ENCODE data around the gene ETFB. TPM values are rescaled to one million over a fixed set of nuclear protein-coding genes. Genes with fewer than 3 reads are reported as not detected.

ETFB gene
- total RNA-seq, 2 donors from 2014 or later: 44.4 to 50.8 TPM

DNA sequence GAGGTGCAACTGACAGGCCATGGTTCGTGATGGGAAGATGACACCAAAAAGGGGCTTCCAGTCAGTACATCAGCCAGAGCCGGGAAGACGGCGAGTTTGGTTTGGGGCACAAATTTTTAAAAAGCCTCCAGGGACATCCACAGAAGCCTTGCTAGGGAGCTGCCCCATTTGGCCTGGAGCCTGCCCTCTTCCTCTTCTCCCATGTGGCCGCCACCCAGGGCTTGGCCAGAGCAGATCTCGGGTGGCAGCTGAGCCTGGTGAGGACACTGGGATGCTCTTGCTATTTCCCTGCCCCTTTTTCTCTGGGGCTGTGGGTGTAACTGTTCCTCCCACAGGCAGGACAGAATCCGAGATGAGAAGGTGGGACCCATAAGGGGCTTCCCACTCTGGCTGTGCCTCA lies 8.2 kb downstream of the ETFB start:
- intact Hi-C loops (cut with DNase I): loop anchor here in 1 of 2 donors (2.0 kb wide), 1 partner anchor 15 kb away; the partner anchor contains the start of gene VSIG10L

DNA sequence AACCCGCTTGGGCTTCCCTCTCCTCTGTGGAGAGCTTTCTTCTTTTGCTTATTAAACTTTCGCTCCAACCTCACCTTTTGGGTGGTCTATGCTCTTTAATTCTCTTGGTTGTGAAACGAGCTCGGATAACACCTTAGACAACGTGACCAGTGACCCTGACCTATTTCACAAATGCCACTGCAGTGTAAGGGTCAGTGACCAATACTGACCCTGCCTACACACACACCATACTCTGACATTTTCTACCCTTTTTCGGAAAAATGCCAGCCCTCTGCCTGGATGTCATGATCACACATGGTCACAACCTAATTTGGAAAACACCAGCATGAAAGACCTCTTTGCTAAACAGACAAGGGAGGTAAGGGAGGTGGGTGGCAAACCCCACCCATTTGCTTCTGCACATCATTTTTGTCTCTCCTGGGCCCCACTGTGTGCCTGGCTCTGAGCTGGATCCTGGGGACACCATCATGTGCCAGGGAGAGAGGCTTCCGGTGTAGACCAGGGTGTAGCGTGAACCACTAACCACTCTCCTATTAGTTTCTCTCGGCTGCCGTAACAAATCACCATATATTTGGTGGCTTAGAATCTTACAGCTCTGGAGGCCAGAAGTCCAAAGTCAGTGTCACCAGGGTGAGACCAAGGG lies 9.9 kb downstream of the ETFB start:
- DNase-seq (ENCODE audit: low spot score): no peak
- intact Hi-C loops (cut with DNase I): loop anchor here in 1 of 2 donors (2.0 kb wide), 1 partner anchor 13 kb away; the partner anchor contains the start of gene VSIG10L

More for the DNA sequence above, 8.2 kb downstream of the ETFB start:
- no peak for DNase-seq (ENCODE audit: low spot score)

DNA sequence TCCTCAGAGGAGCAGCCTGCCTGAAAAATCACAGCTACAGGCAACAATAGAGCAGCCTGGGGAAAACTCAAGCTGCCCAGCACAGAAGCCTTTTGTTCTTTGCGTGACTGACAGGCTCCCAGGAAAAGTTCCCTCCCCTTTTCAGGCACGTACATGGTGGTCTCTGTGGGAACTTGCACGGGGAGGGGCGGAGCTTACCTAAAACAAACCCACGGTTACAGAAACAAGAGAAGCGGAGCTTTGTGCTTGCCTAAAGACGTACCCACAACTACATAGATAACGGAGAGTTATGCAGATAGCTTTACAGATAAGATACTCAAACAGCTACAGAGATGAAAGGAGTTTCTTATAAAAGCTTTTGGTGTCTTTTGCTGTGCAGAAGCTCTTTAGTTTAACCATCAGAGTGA lies 11.4 kb downstream of the ETFB start:
- intact Hi-C loops (cut with DNase I): no loop called here
- no peak for DNase-seq (ENCODE audit: low spot score)

DNA sequence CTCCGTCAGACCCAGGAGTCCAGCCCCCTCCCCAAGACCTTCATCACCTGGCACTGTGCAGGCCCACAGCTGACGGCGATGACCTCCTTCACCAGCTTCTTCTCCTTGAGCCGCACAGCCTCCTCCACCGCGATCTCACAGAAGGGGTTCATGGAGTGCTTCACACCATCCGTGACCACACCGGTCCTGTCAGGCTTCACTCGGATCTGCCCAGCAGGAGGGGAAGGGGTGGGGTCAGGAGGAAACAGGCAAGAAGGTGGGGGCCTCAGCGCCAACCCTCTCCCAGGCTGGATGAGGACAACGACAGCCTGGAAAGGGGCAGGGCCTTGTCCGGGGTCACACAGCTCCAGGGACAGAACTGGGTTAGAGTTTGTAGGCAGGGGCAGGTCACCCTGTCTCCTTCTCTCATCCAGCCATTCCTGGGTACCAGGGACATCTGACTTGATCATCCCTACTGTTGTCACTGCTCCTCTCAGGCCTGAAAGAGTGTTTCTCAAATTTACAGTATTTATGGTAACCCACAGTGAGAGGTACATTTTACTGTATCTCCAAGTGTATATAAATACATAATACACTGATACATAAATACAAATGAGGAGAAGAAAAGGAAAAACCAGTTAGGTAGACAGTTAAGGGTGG lies 12.0 kb downstream of the ETFB start:
- no peak for DNase-seq (ENCODE audit: low spot score)
- intact Hi-C loops (cut with DNase I): no loop called here

DNA sequence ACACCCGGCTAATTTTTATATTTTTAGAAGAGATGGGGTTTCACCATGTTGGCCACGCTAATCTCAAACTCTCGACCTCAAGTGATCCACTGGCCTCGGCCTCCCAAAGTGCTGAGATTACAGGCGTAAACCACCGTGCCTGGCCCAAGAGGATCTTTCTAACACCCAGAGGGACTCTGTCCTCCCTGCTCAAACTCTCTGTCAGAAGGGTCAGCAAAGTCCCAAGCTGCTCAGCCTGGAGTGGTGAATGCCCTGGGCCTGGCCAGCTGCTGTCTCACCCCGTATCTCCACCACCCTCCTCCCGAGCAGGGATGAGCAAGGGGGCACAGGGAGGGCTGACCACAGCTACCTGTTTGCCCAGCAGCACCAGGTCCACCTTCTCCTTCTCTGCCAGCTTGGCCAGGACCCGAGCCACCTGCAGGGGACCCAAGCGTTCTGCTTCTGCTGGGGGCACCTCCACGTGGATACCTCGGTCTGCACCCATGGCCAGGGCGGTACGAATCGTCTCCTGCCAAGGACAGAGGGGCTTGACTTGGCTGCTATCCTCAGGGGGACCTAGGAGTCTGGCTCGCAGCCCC lies 13.3 kb downstream of the ETFB start:
- DNase-seq (ENCODE audit: low spot score): no peak
- intact Hi-C loops (cut with DNase I): no loop called here

DNA sequence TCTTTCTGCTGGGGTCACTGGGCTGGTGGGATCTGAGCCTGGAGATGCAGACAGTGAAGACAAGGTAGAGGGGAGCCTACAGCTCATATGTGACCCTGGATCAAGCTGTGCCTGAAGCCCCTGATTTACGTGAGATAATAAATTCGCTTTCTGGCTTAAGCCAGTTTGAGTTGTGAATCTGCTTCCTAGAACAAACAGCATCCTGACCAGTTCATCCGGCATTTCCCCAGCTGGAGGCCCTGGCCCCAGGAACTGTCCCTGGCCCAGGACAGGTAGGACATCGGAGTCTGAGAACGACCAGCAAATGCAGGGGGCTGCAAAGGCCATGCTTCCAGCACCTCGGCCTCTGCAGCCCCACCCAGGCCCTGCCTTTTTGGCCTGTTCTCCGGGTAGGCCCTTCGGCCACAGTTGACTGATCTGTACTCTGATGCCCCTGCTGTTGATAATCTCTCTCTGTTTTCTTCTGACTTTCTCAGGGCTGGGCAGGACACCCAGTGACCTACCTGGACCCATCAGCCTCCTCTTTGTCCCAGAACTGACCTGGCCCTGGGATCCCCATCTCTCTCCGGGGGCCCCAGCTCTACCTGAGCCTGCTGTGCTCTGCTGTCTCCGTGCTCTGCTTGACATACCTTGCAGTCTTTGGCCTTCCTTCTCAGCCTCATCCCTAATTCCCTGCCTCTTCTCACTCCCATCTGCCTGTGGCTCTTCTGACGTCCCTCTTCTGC lies 14.8 kb downstream of the ETFB start:
- DNase-seq (ENCODE audit: low spot score): no peak
- intact Hi-C loops (cut with DNase I): no loop called here

DNA sequence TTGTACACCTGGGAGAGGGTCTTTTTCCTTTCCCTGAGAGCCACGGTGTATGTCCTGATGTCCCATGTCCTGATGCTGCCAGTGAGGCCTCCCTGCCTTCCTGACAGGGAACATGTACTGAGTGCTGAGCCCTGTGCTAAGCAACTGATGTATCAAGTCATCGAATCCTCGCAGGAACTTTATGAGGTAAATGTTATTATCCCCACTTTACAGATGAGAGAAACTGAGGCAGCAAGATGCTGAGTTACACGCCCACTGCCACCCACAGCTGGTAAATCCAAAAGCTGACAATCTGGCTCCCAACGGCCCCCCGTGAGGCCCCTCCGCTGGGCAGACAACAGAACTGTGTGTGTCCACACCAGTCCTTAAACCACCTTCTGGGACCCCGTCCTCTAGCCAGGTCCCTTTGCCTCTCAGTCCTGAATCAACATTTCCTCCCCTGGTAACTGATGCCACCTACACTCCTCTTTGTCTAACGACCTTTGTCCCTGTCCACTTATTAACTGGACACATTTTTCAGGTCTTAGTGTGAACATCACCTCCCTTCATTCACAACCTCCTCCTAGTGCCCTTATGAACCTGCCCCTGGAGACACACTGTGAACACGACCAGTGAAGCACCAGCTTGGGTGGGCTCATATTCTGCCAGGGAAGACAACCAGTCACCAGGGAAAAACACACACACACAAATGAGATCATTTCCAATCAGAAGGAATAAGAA lies 18.8 kb downstream of the ETFB start:
- intact Hi-C loops (cut with DNase I): no loop called here
- DNase-seq (ENCODE audit: low spot score): no peak

DNA sequence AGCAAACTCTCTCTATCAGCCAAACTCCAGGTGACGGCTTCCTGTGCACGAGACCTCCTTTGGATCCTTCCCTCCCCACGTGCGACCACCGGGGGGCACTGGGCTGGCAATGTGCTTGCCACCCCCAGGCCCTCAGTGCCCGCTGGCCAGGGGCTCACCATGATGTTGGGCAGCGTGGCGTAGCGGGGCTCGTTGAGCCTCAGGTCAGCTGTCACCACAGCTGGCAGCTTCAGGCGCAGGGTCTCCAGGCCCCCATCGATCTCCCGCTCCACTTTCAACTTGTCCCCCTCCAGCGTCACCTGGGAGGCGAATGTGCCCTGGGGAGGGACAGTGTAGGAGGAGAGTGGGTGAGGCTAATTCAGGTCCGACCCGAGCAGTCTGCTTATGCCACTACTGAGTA lies 19.4 kb downstream of the ETFB start:
- intact Hi-C loops (cut with DNase I): no loop called here

DNA sequence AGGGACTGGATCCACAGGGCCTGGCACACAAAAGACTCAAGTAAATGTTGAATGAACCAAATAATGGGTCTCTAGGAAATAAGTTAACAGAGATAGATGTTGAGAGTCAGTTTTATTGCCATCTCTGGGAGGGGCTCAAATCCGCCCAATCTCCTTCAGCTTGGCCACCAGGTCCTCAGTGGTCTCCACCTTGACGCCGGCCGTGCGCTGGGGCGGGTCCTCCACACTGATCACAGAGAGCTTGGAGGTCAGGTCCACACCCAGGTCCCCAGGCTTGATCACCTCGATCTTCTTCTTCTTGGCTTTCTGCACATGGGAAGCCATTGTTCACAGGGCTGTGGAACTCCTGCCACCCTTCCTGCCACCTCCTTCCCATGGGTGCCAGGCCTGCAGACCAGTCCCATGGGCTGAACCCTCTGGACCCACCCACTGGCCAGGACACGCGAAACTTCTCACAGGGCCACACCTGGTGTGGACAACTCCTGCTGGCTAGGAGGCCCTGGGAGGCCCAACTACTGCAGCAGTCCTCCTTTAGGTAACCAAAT lies 21.0 kb downstream of the ETFB start:
- intact Hi-C loops (cut with DNase I): no loop called here

More for the DNA sequence above, 19.4 kb downstream of the ETFB start:
- no peak for DNase-seq (ENCODE audit: low spot score)

DNA sequence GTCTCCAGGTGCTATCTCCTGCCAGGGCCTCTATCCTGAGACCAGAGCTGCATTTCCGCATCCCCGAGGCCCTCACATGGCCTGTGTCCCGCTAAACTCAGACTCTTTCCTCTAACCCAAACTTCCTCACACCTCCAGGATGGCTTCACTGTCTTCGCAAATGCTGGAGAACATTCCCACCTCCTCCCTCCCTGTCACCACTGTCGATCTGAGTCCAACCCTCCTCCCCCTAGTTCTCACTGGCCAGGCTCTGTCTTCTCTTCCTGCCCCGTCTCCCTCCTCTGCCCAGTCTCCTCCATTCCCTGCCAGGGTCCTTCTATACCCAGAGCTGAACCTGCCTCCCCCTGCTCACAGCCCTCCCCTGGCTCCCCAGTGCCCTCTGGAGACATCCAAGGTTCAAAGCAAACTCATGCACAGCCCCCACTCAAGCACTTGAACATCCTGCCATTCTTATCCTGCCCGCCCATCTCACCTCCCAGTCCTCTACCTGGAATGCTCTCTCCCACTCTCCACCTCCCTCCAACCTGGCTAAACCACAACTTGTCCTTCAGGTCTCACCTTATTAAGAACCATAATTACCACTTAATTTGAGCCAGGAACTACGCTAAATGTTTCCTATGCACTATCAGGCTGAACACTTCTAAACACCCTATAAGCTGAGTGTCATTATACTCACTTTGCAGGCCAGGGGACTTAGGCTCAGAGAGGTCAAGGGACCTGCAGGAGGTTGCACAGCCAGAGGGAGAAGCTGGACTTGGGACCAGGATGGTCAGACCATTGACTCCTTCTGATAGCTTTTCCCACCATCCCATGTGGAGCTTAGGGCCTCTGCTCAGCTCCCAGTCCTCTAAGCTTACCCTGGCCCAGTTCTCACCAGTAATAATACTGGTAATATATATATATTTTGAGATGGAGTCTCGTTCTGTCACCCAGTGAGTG lies 23.3 kb downstream of the ETFB start:
- intact Hi-C loops (cut with DNase I): loop anchor here in 1 of 2 donors (2.0 kb wide), 1 partner anchor 14 kb away; no protein-coding TSS in a partner anchor

More for the DNA sequence above, 21.0 kb downstream of the ETFB start:
- DNase-seq (ENCODE audit: low spot score): no peak

DNA sequence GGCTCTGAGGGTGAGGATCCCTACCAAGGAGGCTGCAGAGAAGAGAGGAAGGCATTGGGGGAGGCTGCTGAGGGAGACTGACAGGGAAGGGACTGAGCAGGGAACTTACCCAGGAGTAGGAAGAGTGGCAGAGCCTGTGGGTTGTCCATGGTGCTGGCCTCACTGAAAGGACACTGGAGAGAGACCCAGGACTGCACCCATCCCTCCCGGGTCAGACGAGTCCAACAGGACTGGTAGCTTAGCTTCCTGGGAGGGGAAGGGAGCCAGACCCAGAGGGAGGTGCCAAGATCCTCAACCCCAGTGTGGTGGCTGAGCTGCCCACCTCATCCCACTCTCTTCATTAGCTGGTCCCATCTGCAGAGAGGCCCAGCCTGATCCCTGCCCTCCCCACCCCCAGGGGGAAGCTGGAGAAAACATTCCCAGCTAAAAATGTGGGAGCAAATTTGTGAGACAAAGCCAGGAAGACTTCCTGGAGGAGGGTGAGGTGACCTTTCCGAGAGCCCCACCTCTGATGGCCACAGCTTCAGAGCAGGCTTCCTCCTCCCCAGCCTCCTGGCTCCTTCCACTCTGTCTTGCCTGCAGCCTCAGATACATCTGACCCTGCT lies 24.1 kb downstream of the ETFB start, which contains the start of gene VSIG10L:
VSIG10L (minus strand) TSS at position 164 of the 605 bp plus-strand sequence; CDS start at position 149, 15 bp downstream.
- intact Hi-C loops (cut with DNase I): loop anchor here in 1 of 2 donors (2.0 kb wide), 1 partner anchor 15 kb away; no protein-coding TSS in a partner anchor
- DNase-seq (ENCODE audit: low spot score): no peak

More for the DNA sequence above, 23.3 kb downstream of the ETFB start:
- DNase-seq (ENCODE audit: low spot score): no peak

DNA sequence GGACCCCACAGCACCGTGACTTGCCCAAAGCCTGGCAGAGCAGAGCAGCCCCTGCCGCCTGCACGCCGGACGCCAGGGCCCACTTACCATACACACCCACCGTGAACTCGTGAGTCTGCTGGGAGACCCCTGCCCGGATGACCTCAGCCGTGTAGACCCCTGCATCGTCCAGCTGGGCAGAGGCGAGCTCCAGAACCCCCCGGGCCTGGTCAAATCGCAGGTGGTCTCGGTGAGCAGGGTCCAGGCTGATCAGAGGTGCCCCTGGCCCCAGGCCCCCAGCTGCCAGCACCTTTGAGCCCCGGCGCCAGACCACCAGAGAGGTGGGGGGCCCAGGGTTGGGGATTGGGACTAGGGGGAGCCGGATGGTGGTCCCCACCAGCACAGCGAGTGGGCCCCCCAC lies 25.1 kb downstream of the ETFB start:
- no peak for DNase-seq (ENCODE audit: low spot score)
- intact Hi-C loops (cut with DNase I): no loop called here

DNA sequence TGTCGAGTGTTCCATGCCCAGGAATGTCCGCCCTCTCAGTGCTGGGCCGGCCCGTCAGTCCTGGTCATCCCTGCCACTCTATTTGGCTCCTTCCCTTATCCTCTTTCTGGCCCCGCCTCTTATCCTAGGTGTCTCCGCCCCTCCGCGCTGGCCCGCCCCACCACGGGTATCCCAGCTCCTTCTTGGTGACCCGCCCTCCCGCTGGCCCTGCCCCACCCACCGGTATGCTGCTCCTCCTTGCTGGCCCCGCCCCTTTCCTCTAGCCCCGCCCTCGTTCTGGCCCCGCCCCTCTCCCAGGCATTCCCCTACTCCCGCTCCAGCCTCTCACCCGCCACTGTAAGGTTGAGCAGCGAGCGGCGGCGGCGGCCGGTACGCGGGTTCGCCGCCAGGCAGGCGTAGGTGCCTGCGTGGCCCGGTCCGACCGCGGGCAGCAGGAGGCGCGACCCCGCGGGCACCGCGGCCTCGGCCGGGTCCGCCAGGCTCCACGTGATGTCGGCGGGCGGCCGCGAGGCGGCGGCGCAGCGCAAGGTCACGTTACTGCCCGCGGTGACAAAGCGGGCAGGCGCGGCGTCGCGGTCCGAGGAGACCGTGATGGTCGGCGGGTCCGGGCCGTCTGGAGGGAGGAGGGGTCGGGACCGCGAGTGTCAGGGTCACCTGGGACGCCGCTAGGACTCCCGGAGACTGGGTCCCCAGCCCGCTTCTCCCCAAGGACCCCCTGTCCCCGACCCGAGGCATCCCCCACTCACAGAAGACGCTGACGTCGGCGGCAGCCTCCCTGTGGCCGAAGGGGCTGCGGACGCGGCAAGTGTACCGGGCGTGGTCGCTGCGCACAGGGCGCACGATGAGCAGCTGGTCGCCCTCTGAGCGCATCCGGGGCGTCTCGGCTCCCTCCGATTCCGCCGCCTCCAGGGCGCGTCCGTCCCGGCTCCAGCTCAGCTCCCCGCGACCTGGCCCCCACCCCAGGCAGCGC lies 26.2 kb downstream of the ETFB start:
- DNase-seq (ENCODE audit: low spot score): peak; percentile 100
- intact Hi-C loops (cut with DNase I): loop anchor here in 1 of 2 donors (5.0 to 10.0 kb wide), 2 partner anchors 55 to 97 kb away; partner anchors contain the start of gene C19orf84

DNA sequence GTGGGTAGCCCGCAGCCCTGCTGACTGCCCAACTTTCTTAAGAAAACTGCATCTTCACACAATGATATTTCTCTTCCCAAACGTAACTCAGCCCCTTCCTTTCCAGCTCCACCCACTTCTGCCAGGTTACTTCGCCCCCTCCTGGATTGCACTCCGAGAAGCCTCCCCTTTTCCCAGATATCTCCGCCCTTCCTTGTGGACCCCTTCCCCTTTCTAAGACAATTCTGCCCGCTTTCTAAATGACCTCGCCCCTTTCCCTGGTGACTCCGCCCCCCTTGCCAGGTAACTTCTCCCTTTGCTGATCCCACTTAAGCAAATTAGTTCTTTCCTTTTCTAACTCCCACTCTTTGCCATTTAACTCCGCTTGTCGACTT lies 26.9 kb downstream of the ETFB start:
- intact Hi-C loops (cut with DNase I): loop anchor here in 1 of 2 donors (5.0 to 10.0 kb wide), 2 partner anchors 56 to 98 kb away; partner anchors contain the start of gene C19orf84
- DNase-seq (ENCODE audit: low spot score): no peak

DNA sequence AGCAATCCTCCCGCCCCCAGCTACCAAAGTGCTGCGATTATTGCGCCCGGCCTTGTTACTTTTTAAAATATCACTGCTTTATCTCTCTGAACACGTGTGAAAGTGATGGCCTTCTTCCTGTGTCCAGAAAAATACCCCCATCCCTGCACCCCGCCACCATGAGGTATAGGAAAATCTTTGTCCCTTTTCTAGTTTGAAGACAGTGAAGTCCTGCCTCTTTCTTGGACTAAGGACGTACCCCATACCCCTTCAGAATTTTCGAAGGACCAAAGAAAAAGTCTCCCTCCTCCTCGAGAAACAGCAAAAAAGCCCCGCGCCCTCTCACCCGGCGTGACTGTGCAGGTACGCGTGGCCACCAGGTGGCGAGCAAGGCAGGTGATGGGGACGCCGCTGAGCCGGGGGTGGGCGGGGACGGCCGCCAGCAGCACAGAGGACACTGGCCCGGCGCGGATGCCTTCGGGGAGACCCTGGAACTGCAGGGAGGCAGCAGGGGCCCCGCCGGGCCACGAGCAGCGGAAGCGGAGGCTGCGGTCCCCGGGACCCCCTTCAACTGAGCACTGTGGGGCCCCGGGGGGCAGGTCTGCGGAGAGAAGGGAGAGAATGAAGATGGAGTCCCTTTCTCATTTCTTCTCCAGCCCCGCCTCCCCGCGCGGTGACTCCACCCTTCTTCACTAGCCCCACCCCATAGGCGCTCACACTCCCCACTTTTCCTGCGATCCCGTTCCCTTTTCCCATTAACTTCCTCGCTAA lies 27.4 kb downstream of the ETFB start:
- intact Hi-C loops (cut with DNase I): loop anchor here in 1 of 2 donors (5.0 to 10.0 kb wide), 2 partner anchors 56 to 99 kb away; partner anchors contain the start of gene C19orf84
- DNase-seq (ENCODE audit: low spot score): peak; percentile 94

Data from posterior vena cava (tissue), 2 donors.